HG03280 (cell line): ENCODE results near the gene CARS2.
A peak's percentile ranks its signal among the peaks of the same experiment; 100 is the strongest.
"Not testable (repeated sequence)": the region's sequence is repeated elsewhere in the genome, so short reads cannot be mapped to it uniquely, and the experiment has no call there.

Experiments used
- ATAC-seq: cut with Tn5 transposase; IDR thresholded peaks from one replicate; pipeline ENCODE4 v1.9.1; 2021; ENCODE audit warnings: mild to moderate bottlenecking, moderate library complexity; ENCODE audit not compliant: unreplicated experiment

Gene CARS2

DNA sequence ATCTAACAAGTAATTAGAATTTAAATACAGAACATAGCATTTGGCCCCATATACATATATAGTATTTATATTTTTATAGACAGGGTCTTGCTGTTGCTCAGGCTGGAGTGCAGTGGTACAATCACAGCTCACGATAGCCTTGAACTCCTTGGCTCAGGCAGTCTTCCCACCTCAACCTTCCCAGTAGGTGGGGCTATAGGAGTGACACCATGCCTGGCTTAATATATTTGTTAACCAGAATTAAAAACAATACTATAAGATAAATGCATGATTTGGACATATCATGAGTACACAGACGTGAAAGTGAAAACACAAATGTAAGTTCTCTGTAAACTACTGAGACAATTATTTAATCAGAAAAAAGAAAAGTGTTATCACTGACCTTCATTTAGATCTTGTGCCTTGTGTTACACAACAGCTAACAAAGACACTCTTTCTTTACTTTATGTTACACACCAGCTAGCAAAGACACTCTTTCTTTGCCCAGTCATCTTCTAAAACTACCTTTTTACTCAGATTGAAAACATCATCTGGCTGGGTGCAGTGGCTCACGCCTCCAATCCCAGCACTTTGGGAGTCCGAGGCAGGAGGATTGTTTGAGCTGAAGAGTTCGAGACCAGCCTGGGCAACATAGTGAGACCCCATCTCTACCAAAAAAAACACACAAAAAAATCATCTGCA, 22.6 kb downstream of the CARS2 start:
- no peak for ATAC-seq

DNA sequence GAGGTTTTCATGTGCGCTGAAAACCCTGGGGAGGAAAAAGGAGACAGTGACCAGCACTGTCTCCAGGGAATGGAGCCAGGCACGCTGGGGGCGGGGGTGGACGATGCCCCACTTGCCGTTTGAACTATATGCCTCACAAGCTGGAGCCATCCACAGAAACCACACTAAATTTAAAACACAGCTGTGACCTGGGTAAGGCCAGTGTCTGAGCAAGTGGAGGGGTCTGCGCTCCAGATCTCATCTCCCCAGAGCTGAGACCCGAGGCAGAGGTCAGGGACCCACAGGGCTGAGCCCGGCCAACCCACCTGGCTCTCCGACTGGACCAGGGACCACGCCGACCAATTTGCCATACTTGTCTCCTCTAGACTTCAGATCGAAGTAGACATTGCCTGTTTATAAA, 23.2 kb downstream of the CARS2 start:
- no peak for ATAC-seq

DNA sequence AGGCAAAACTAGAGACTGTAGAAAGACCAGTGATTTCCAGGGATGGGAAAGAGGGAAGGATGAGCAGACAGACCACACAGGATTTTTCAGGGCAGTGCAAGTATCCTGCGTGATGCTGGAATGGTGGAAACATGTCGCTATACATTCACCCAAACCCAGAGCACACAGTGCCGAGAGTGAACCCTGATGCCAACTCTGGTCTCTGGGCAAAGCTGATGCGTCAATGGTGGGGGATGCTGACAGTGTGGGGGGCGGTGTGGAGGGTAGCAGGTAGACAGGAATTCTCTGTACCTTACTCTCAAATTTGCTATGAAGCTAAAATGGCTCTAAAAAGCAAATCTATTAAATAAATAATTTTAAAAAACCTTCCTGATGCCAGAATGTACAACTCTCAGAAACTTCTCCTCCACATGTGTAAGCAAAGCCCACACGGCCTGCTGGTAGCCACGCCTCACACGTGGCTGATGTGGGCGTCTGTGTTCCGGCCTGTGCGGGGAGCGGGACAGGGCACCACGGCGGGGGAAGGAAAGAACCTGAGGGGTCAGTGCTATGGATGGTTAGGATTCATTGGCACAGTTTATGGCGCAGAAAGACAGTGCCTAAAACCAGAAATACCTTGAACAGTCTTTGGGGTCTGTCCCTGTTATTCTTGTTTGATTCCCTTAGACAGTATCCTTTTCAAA, 23.9 kb downstream of the CARS2 start:
- ATAC-seq: no peak

DNA sequence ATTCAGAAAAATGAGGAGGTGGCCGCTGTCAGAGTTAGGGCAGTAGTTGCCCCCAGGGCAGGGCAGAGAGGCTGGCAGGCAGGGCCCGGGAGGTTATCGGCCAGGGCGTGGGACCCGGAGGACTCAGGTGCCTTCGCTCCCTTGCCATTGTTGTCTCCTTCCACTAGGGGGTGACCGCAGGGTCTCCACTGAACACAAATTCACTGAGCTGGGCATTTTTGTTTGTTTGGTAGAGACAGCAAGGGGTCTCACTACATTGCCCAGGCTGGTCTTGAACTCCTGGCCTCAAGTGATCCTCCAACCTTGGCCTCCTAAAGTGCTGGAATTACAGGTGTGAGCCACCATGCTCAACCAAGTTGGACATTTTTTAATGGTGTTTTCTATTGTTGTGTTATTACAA, 25.1 kb downstream of the CARS2 start:
- no peak for ATAC-seq

DNA sequence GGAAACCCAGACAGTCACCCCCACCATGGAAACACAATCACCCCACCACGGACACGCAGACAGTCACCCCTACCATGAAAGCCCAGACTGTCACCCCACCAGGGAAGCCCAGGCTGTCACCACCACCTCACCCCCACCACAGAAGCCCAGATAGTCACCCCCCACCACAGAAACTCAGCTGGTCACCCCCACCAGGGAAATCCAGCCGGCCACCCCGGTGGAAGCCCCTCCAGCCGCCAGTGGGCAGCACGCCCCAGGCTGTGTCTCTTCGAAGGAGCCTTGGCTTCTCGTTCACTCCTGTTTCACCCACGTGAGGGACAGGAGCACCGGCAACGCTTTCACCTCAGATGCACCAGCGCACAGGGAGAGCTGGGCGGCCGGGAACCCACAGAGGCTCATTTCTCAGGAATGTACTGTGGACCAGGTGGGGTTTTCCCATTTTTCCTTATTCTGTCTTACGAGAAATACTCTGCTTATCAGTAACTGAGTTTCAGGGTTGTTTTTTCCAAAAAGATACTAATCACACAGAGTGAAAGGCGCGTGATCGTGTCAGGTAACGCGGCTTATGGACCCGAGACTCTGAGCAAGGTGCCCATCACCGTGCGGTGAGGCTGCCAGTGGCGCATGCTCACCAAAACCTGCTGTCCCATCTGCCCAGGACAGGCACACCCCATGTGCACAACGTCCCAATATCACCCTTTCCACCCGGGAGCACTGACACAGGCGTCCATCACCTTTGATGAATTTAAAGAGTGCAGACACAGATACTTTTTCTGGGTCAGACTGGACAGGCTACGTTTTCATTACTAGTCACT, 28.0 kb downstream of the CARS2 start:
- ATAC-seq: no peak

DNA sequence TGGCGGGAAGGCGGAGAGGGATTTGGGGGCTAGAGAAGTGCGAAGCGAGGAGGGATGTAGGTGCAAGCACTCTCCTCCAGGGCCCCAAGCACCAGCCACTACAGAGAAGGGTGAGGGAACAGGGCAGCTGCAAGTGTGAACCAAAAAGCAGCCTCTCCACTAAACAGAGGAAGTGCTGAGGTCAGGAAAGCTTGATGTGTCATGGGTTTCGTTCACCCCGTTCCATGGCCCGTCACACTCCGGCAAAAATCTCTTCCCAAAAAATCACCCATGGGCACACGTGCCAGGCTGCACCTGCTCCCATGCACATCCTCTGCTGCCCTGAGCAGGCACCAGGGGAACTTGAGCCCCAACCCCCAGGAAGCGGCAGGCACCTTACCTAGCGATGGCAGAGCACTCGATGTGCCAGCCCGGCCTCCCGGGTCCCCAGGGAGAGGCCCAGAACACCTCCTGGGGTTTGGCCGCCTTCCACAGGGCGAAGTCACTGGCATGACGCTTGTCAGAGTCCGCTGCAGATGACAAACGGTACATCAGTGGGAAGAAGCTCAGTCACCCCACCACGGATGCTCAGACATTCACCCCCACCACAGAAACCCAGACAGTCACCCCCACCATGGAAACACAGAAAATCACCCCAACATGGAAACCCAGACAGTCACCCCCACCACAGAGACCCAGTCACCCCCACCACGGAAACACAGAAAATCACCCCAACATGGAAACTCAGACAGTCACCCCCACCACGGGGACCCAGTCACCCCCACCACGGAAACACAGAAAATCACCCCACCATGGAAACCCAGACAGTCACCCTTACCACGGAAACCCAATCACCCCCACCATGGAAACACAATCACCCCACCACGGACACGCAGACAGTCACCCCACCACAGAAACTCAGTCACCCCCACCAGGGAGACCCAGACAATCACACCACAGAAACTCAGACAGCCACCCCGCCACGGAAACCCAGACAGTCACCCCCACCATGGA, 29.0 kb downstream of the CARS2 start:
- peak; percentile 65 for ATAC-seq

DNA sequence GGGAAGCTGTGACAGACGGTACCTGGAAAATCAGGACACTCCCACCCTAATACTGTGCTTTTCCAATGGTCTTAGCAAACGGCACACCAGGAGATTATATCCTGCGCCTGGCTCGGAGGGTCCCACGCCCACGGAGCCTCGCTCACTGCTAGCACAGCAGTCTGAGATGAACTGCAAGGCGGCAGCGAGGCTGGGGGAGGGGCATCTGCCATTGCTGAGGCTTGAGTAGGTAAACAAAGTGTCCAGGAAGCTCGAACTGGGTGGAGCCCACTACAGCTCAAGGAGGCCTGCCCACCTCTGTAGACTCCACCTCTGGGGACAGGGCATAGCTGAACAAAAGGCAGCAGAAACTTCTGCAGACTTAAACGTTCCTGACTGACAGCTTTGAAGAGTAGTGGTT, 36.1 kb downstream of the CARS2 start:
- ATAC-seq: not testable (repeated sequence)

DNA sequence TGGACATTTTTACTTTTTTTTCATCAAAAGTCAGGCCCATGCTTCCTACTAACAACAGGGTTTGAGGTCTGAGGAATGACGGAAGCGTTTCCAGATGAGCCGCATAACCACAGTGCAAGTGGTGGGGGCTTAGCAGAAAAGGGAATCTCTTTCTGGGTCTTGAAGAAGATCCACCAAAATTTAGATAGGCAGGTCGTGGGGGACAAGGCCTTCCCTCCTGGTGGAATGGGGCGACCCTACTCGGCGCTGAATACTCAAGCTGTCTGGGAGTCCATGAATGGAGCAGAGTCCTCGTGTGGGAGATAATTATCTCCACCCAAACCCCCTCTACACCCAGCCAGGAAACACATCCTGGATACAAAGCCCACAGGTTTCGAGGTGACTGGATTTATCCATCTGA, 36.9 kb downstream of the CARS2 start:
- no peak for ATAC-seq

DNA sequence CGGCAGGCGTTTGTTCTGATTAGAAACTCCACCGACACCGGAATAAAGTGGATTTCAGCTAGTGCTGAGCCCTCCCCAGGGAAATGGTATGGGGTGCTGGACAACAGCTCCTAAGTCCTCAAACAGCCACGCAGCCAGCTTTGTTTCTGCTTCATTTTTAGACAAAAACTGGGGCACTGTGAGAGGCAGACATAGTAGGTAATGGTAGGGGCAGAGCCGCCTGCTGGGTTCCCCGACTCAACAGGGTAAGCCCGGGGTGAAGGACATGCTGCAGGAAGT, 39.7 kb downstream of the CARS2 start:
- ATAC-seq: no peak

DNA sequence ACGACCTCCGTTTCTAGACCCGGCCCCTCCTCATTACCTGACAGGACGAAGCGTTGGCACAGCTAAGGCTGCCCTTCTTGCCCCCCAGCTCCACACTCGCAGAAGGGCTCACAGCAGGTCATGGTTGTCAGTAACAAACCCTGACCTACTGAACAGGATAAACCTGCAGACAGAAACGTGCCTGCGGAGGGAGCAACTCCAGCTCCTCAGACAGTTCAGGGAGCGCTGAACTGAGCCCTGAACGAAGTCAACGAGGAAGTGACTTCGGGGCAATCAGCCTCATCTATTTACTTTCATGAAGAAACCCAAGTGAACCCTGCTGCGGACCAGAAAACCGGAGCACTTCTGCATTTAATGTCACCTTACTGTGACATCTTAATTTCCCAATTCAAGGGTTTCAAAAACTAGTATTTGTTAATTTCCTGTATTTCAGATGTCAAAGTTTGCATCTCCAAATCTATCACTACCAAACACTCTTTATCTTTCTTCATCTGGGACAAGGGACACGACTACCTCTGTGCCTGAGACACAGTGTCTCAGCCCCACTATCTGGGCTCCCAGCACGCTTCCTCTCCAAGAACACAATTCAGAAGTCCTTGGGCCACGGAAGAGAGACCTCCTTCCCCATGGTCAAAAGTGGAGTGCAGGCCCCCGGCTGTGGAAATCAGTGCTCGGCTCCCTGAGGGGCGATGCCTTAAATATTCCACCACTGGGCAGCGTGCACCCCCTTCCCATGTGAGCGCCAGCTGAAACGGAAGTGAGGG, 40.2 kb downstream of the CARS2 start:
- no peak for ATAC-seq

DNA sequence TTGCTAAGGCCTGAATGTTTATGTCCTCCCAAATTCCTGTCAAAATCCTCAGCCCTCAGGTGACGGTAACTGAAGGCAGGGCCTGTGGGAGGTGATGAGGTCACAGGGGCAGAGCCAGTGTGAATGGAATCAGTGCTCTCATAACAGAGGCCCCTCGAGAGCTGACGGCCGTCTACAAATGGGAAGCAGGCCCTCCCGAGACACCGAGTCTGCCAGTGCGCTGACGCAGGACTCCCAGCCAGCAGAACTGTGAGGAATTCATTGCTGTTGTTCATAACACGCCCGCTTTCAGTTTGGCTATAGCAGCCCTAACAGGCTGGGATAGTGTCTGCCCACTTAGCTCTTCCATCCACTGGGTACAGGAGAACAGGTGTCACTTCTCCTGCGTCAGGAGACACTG, 41.2 kb downstream of the CARS2 start:
- no peak for ATAC-seq

DNA sequence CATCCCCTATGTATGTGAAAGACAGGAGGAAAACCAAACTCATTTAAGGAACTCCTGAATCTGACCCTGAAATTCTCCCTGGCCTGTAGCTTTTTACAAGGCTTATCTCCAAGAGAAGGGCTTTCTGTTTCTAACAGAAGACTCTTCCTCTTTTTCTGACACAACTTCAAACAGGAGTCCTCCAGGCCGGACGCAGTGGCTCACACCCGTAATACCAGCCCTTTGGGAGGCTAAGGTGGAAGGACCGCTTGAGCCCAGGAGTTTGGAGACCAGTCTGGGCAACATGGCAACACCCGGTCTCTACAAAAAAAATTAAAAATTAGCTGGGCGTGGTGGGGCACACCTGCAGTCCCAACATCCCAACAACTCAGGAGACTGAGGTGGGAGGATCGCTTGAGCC, 41.9 kb downstream of the CARS2 start:
- no peak for ATAC-seq

DNA sequence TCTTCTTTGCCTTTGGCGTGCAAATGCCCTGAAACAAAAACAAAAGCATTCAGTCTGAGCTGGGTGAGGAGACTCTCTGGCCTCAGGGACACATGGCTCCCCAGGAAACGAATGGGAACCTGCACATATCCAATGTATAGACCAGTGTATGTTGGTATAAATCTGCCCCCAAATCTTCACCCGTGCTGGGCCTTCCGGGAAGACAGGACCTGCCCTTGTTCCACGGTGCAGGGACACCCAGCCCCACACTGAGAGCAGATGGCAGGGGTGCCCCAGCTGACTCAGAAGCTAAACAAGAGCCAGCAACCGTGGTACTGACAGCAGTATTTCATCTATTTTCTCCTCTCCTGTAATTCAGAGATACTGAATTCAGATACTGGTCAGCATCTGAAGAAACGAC, 42.4 kb downstream of the CARS2 start:
- no peak for ATAC-seq

DNA sequence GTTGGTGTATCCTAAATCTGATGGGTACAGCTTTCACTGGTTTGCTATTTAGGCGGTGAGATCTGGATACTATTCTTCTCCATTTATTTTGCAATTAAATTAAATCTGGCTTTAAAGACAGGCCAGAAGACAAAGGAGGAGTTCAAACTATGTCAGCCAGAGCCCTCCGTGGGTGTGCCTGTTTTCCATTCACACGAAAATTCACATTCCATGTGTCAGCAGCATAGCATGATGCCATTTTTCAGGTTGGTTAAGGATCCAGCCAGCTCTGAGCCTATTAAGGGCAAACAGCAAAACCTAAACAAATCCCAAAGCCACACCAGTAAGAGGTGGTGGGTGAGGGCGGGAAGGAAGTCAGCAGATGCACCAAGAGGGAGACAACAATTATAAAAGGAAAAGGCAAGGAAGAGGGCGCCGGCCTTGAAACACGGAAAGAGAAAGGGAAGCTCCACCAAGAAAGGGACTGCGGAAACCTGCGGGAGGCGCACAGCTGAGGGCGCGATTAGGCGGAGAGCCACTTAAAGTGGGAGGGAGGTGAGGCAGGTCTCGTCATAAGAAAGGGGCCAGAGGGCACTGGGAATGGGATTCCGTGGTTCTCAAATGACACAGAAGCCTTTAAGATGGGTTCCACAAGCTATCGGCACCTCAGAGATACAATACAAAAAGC, 43.0 kb downstream of the CARS2 start:
- no peak for ATAC-seq

DNA sequence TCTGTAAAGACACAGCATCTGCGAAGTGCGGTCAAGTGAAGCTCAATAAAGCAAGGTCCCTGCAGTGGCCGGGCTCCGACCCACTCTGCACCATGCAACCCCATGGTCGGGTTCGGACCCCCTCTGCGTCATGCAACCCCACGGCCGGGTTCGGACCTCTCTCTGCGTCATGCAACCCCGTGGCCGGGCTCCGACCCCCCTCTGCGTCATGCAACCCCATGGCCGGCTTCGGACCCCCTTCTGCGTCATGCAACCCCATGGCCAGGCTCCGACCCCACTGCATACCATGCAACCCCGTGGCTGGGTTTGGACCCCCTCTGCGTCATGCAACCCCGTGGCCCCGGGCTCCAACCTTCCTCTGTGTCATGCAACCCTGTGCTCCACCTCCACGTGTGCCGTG, 43.8 kb downstream of the CARS2 start:
- no peak for ATAC-seq

DNA sequence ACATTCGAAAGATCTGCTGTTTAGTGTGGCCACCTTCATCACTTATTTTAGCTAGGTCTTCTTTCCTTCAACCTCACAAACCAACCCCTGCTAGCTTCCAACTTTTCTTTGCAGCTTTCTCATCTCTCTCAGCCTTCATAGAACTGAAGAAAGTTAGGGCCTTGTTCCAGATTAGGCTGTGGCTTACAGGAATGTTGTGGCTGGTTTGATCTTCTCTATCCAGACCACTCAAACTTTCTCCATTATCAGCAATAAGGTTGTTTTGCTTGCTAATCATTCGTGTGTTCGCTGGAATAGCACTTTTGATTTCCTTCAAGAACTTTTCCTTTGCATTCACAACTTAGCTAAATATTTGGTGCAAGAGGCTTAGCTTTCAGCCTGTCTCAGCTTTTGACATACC, 44.7 kb downstream of the CARS2 start:
- no peak for ATAC-seq

DNA sequence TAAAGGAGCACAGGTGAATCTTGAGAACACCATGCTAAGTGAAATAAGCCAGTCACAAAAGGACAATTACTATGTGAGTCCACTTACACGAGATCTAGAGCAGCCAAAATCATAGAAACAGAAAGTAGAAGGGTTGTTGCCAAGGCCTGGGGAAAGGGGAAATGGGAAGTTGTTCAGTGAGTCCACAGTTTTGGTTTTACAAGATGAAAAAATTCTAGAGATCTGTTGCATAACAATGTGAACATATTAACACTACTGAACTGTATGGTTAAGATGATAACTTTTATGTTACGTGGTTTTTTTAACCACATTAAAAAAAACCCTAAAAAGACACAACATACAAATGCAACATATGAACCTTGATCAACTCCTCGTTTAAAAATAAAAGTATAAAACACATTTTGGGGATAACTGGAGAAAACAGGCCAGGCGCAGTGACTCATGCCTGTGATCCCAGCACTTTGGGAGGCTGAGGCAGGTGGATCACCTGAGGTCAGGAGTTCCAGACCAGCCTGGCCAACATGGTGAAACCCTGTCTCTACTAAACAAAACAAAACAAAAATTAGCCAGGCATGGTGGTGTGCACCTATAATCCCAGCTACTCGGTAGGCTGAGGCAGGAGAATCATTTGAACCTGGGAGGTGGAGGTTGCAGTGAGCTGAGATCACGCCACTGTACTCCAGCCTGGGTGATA, 47.6 kb downstream of the CARS2 start:
- peak; percentile 85 for ATAC-seq

DNA sequence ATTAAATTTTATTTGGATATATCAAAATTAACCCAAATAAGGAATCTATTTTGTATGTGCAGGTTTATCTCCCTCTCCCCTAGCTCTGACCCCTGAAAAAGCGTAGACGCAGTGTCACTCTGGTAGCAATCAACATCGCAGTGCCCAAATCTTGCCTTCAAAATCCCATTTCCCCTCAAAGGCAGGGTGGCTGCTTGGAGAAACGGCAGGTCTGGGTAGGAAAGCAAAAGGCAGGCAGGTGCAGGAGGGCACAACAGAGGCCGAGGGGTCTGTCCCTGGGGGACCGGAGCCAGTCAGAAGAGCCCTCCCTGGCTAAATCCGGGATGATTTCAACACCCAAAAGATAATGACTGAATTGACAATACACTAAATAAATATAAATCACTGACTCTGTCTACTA, 48.7 kb downstream of the CARS2 start:
- ATAC-seq: no peak

DNA sequence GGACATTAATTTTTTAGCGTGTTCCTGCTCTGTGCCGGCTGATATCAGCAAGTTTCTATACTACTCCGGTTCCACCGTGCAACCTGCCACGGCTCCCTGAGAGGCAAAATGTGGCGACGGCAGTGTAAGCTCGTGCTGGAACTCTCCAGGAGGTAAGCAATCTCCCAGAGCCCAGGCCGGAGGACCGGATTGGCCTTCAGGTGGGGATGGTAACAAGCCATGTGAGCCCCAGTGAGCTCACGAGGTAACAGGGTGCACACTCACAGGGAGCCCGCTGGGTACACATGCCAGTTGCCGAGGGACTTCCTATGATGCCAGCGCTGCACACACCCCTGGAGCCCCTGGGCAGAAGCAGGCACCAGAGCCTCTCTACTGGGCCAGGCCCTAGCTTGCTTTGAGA, 52.1 kb downstream of the CARS2 start:
- no peak for ATAC-seq
